ENCODE results near the gene ZNF652.

Gene ZNF652

DNA sequence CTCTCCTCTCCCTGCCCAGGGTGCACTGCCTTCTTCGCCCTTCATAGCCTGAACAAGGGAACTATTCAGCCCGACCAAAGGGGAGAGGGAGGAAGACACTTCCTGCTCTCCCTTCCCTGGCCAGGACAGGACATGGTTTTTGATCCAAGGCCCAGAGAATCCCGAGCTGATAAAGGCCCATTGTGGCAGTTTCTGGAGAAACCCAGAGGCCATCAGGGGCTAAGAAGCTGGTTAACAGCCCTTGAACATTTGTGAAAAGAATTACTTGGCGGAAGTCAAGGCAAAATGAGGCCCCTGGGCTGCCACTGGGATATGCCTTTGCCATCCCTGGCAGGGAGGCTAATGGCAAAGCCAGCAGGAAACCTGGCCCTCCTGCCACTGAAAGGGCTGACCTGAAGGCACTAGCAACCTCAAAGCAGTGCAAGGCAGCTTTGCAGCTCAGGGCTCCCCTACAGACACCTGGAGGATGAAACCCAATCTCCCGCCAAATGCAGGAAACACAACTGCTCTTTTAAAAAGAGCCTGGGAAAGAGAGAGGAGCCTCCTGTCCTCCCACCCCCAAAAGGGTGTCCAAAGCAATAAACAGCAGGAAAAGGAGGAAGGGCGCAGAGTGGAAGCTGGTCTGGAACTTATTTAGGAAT lies 40.0 kb upstream of the ZNF652 start:
- H3F3A ChIP-seq (ENCODE audit: insufficient read depth, low read length), result no peaks in the 10 kb centered on the region
- H3K27ac ChIP-seq (ENCODE audit: low read depth, low read length, poor library complexity, severe bottlenecking), result no peak overlapping the region
- H2AFZ ChIP-seq (ENCODE audit: low read length), result no peak overlapping the region
- H3K9me3 ChIP-seq (ENCODE audit: low read length), result no peaks in the 10 kb centered on the region
- H4K20me1 ChIP-seq (ENCODE audit: insufficient read depth, low read length), result no peaks in the 10 kb centered on the region
- H3K9ac ChIP-seq (ENCODE audit: low read length), result no peak overlapping the region
- no peaks in the 10 kb centered on the region for H3K79me2 ChIP-seq (ENCODE audit: insufficient read depth, low read length)
- TF ChIP-seq EZH2 (IDR thresholded peaks at IDR 0.05; ENCODE audit: borderline replicate concordance, low read length), result no peak
- TF ChIP-seq, protein P1, sequence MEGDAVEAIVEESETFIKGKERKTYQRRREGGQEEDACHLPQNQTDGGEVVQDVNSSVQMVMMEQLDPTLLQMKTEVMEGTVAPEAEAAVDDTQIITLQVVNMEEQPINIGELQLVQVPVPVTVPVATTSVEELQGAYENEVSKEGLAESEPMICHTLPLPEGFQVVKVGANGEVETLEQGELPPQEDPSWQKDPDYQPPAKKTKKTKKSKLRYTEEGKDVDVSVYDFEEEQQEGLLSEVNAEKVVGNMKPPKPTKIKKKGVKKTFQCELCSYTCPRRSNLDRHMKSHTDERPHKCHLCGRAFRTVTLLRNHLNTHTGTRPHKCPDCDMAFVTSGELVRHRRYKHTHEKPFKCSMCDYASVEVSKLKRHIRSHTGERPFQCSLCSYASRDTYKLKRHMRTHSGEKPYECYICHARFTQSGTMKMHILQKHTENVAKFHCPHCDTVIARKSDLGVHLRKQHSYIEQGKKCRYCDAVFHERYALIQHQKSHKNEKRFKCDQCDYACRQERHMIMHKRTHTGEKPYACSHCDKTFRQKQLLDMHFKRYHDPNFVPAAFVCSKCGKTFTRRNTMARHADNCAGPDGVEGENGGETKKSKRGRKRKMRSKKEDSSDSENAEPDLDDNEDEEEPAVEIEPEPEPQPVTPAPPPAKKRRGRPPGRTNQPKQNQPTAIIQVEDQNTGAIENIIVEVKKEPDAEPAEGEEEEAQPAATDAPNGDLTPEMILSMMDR (IDR thresholded peaks at IDR 0.05; ENCODE audit: low read length), result no peak
- no peaks in the 10 kb centered on the region for H3K4me1 ChIP-seq (ENCODE audit: insufficient read depth, low read length, severe bottlenecking)
- H3K36me3 ChIP-seq (ENCODE audit: insufficient read depth, low read length), result peaks cover 43% of the 10 kb centered on the region
- H3K27me3 ChIP-seq (ENCODE audit: insufficient read depth, low read length), result no peaks in the 10 kb centered on the region
- H3K4me3 ChIP-seq (ENCODE audit: low read depth, low read length, poor library complexity, severe bottlenecking), result no peak overlapping the region
- H3K9me2 ChIP-seq (ENCODE audit: low read depth, low read length), result no peaks in the 10 kb centered on the region
- no peak overlapping the region for H3K4me2 ChIP-seq (ENCODE audit: low read length)

DNA sequence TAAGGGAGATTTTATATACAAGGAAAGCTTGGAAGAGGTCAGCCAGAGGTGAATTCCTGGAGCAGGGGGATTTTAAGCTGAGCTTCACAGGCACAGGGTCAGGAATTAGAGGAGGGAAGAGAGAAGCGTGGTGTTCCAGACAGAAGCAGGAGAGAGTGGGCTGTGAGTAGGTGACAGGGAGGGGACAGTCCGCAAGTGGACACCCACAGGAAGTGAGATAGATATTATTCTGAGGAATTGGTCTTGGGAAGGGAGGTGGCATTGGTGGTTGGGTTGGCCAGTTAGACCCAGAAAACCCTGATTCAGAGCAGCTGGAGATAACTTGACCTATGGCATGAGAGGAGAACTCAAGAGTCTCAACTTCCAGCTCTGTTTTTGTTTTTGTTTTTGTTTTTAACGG lies 37.9 kb upstream of the ZNF652 start:
- no peaks in the 10 kb centered on the region for H3K27me3 ChIP-seq (ENCODE audit: insufficient read depth, low read length)
- no peak overlapping the region for H3K4me2 ChIP-seq (ENCODE audit: low read length)
- H3K4me1 ChIP-seq (ENCODE audit: insufficient read depth, low read length, severe bottlenecking), result no peaks in the 10 kb centered on the region
- no peak overlapping the region for H3K9ac ChIP-seq (ENCODE audit: low read length)
- H3K27ac ChIP-seq (ENCODE audit: low read depth, low read length, poor library complexity, severe bottlenecking), result no peak overlapping the region
- no peaks in the 10 kb centered on the region for H3F3A ChIP-seq (ENCODE audit: insufficient read depth, low read length)
- no peak for TF ChIP-seq EZH2 (IDR thresholded peaks at IDR 0.05; ENCODE audit: borderline replicate concordance, low read length)
- TF ChIP-seq, protein P1 (IDR thresholded peaks at IDR 0.05; ENCODE audit: low read length), result no peak
- no peaks in the 10 kb centered on the region for H3K9me3 ChIP-seq (ENCODE audit: low read length)
- no peak overlapping the region for H3K4me3 ChIP-seq (ENCODE audit: low read depth, low read length, poor library complexity, severe bottlenecking)
- H3K36me3 ChIP-seq (ENCODE audit: insufficient read depth, low read length), result peaks cover 22% of the 10 kb centered on the region
- no peak overlapping the region for H2AFZ ChIP-seq (ENCODE audit: low read length)
- no peaks in the 10 kb centered on the region for H3K9me2 ChIP-seq (ENCODE audit: low read depth, low read length)
- H4K20me1 ChIP-seq (ENCODE audit: insufficient read depth, low read length), result no peaks in the 10 kb centered on the region
- no peaks in the 10 kb centered on the region for H3K79me2 ChIP-seq (ENCODE audit: insufficient read depth, low read length)

DNA sequence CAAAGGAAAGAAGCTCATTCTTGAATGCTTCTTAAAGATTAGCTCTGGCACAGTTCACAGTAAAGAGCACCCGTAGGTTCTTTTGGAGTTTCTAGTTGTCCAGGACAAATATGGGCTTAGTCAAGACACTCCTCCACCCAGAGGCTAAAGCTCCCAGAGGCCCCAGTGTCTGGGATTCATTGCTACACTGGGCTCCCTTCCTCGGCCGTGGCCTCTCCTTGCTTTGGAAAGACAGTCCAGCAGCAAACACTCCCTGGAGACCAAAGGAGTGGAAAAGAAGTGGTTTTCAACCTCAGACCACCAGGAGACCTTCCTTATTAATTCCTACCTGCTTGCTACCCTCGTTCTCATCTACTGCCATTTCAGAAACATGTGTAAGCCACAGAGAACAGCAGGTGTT lies 35.5 kb upstream of the ZNF652 start:
- Histone ChIP-seq H3K36me3 (ENCODE audit: insufficient read depth, low read length) (no peaks in the 10 kb centered on the region; the same call in 1 of the 2 replicates), H3K27ac (ENCODE audit: low read depth, low read length, poor library complexity, severe bottlenecking) (no peak overlapping the region), H3F3A (ENCODE audit: insufficient read depth, low read length) (no peaks in the 10 kb centered on the region), H3K27me3 (ENCODE audit: insufficient read depth, low read length) (no peaks in the 10 kb centered on the region), H2AFZ (ENCODE audit: low read length) (no peak overlapping the region), H3K4me3 (ENCODE audit: low read depth, low read length, poor library complexity, severe bottlenecking) (no peak overlapping the region), H3K79me2 (ENCODE audit: insufficient read depth, low read length) (no peaks in the 10 kb centered on the region), H3K4me2 (ENCODE audit: low read length) (no peak overlapping the region), H3K9me3 (ENCODE audit: low read length) (no peaks in the 10 kb centered on the region), H4K20me1 (ENCODE audit: insufficient read depth, low read length) (no peaks in the 10 kb centered on the region), H3K9me2 (ENCODE audit: low read depth, low read length) (no peaks in the 10 kb centered on the region), H3K9ac (ENCODE audit: low read length) (no peak overlapping the region), H3K4me1 (ENCODE audit: insufficient read depth, low read length, severe bottlenecking) (peaks cover 11% of the 10 kb centered on the region)
- TF ChIP-seq EZH2 (IDR thresholded peaks at IDR 0.05; ENCODE audit: borderline replicate concordance, low read length), result no peak
- TF ChIP-seq, protein P1 (IDR thresholded peaks at IDR 0.05; ENCODE audit: low read length), result no peak

Data from OCI-LY1 (cell line).